HG03045 (cell line): Measurements from ENCODE around the gene LY6G5B.

ENCODE experiments used
- ATAC-seq: cut with Tn5 transposase; IDR thresholded peaks from one replicate; pipeline ENCODE4 v1.9.1; 2021; ENCODE audit warnings: mild to moderate bottlenecking, moderate library complexity; ENCODE audit not compliant: unreplicated experiment

The LY6G5B gene

DNA sequence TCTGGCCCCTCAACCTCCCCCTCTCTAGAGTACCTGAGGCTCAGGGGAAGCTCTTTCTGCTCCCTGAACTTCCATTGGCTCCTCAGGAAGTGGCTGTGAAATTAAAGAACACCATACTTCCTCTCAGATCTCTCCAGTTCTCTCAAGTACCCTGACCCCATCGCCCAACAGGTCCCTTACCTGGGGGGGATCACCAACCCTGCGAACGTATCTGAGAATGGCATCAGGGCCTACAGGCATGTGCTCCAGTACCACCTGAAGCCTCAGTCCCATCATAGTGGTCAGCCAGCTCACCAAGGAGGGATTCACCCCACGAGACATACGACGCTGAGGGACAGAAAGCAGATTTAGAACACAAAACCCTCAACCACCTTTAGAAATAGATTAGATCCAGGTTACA, 29.2 kb upstream of the LY6G5B start:
- no peak for ATAC-seq

DNA sequence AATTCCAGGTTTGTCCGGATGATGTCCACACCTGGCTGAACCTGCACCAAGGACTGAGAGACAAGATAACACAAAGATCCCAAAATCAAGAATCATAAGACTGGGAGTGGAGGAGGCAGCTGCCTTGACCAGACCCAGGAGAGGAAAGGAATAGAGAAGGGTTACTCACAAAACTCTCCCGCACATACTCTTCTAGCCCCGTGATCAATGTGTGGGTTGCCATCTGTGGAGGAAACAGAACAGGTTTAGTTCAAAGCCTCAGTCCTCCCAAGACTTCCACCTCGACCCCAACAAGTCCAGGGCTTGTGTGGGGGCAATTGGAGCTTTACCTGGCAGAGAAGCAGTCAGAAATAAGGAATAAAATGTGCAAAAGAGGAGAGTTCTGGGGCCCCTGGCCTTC, 28.4 kb upstream of the LY6G5B start:
- ATAC-seq, result no peak

DNA sequence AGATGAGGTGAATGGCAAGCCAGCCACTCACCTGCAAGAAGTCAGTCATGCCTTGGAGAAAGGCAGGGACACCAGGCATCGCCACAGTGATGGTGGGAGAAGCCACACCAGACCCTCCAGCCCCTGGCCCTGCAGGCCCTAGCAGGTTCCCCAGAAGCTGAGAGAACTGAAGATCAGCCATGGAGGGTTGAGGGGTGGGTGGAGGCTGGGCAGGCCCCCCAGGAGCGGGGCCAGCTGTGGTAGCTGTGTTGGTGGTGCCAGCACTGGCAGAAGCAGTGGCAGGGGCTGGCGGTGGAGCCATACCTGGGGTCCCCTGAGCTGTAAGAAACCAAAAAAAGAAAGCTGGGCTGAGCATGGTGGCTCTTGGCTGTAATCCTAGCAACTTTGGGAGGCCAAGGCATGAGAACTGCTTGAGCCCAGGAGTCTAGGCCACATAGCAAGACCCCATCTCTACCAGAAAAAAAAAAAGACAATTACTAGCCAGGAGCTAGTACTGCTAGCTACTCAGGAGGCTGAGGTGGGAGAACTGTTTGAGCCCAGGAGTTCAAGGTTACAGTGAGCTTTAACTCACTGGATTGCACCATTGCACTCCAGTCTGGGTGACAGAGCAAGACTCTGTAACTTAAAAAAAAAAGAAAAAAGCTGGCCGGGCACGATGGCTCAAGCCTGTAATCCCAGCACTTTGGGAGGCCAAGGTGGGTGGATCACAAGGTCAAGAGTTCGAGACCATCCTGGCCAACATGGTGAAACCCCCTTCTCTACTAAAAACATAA, 26.8 kb upstream of the LY6G5B start:
- no peak for ATAC-seq

DNA sequence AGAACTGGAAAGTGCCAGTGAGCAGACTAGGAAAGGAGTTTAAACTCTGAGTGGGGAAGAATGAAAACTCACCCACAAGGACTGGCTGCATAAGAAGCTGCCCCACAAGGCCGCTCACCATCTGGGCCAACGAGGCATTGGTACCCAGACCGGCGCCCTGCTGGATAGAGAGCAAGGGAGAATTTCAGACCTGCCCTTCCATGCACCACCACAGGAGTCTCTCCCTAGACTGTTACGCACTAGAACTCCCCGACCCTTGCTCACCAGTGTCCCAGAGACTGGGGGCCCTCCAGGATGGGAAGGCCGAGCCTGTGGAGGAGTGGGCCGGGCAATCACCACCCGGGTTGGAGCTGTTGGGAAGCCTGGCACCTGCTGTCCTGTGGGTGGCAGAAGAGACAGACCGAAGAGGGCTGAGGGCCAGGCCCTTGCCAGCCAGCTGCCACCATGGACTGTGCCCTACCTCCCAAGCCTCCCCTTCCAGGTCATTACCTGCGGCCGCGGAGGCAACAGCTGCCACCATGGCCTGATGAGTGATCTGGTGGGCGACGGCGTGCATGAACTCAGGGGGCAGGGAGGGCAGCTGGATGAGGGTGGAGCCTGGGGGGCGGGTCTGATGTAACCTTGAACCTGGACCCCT, 25.8 kb upstream of the LY6G5B start:
- no peak for ATAC-seq

DNA sequence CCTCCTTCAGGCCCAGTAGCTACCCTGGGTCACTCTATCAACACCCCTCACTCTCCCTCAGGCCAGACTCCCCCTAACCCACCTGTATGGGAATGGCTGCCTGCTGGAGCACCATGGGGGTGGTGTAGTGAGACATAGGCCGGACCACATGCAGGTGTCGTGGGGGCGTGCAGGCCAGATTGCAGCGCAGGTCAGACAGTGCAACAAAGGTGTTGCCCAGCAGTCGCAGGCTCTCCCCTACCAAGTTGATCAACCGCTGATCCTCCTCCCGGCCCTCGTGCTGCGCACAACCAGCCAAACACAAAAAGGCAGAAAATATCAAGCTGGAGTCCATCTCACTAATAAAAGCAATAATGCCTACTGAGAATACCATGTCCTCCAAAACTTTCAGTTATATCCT, 24.5 kb upstream of the LY6G5B start:
- no peak for ATAC-seq

DNA sequence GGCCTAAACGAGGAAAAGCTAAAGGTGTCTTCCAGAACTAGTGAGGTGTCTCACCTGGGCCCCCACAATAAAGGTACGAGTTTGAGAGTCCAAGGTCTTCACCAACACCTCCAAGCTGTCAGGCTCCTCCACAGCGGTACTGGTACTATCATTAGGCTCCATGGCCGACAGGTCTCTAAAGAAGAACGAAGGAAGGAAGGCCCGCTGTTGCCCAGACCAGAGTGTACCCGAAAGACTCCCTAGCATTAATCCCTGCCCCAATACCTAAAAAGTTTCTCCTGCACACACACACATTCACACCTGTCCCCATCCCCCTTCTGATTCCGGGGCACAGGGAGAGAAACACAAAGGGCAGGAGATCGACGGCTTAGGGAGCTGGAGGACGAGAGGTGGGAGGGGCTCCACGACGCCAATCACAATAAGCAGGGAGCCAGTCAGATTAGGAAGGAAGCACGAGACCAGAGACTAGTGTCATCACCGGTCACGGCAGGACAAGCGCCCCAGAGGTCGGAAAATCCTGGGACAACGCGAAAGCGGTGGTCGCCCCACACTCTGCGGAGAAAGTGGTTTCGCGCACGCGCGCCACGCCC, 18.1 kb upstream of the LY6G5B start:
- ATAC-seq, result peak; percentile 30

DNA sequence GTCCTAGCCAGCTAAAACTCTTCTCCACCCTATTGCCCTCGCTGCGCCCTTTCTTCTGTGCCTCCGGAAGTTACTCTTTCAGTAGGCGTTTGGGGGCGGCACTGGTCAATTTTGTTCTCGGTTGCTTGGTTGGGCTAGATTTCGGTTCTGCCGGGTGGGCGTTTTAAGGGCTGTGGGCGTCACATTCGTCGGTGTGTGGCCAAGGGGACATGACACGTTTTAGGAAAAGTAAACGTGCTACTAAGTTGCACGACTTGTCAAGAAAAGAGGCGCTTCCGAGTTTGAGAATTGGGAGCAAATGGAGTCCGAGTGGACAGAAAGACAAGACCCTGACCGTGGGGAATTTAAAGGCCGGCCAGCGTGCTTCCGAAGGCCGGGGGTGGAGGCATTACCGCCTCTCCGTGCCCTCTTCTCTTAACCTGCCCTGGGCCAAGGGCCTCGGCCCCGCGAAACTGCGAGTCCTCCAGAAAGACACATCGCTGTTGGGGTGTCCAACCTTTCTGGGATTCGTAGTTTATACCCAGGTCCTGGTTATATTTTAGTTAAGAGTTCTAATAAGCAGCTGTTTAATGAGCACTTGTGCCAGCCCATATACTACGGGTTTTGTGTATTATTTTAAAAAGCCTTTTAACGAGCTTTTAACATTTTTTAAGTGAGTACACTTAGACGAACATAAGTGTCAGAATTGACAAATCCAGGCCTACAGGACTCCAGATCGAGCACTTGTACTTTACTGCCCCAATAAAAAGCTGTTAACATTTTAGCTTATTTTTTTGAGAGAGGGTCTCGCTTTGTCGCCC, 16.7 kb upstream of the LY6G5B start:
- ATAC-seq, result peak; percentile 50

DNA sequence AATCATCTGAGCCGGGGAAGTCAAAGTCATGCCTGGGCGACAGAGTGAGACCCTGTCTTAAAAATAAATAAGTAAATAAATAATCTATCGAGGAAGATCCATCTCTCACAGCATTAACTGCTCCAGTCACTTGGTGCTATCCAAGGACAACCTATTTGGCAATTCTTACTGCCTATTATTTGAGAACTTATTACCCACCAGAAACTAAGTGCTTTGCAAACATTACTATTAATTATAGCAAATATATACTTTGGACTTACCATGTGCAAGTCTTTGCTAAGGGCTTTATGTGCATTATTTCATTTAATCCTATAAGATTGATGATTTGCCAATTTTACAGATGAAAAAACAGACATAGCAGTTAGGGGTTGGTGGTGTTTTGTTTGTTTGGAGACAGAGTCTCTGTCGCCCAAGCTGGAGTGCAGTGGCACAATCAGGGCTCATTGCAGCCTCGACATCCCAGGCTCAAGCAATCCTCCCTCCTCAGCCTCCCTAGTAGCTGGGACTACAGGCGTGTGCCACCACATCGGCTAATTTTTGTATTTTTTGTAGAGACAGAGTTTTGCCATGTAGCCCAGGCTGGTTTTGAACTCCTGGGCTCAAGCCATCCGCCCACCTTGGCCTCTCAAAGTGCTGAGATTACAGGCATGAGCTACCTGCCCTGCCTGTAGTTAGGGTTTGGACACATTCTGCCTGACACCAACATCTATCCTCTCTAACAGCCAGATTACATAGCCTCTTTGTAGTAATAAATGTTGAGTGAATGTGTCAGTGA, 15.0 kb upstream of the LY6G5B start:
- ATAC-seq, result no peak

DNA sequence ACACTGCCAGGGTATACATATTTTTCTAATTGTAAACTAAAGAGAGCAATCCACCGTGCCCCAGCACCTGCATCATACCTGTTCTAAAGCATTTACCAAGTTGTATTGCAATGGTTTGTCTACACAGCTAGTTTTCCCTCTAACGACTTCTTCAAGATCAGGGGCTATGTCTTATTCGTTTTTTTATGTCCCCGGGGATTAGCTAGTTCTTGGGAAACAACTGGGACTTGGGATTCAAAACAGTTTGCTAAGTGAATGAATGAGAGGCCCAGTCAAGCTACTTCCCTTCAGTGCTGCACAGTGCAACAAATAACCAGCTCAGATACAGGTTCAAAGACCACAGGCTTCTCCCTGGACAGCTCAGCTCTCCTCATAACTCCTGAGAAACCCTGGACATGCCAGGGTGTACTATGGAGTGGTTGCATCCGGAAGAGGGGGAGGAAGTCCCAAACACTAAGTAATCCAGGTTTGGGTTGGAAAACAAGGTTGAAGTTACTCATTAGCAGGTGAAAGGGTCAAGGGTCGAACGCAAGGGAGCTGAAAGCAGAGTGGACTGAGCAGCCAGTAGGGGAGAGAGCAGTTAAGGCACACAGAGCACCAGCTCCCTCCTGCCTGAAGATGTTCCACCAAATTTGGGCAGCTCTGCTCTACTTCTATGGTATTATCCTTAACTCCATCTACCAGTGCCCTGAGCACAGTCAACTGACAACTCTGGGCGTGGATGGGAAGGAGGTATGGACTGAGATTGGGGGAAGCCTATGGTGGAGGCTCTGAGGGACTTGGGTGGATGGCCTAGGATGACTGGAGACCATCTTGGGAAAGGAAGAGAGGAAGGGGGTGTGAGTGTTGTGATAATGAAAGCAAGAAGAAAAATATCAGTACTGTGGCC, 14.2 kb upstream of the LY6G5B start, which contains the start of gene APOM:
Gene APOM (plus strand): TSS at position 546 of the 889 bp plus-strand sequence. CDS start 73 bp downstream, at position 619.
- no peak for ATAC-seq

DNA sequence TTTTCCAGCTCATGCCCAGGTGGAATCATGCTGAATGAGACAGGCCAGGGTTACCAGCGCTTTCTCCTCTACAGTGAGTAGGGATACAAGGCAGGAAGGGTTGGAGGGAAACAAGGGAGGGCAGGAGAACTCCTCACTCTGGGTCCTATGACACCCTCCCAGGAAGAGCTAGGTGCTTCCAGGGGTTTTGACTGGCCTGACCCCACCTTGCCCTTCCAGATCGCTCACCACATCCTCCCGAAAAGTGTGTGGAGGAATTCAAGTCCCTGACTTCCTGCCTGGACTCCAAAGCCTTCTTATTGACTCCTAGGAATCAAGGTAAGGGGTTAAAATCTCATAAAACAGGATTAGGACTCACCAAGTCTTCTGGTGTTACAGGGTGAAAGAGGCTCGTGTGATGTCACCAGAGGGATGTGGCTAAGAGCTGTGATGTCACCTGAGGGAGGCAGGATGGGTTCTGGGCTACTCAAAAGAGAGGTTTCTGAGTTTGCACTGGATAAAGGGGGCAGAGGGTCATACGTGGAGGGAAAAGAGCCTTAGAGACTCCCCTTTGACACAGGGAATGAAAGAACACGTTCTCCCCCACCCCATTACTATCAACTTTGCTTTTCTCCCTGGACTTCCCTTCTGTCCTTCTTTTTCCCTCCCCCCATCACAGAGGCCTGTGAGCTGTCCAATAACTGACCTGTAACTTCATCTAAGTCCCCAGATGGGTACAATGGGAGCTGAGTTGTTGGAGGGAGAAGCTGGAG, 12.2 kb upstream of the LY6G5B start:
- no peak for ATAC-seq

DNA sequence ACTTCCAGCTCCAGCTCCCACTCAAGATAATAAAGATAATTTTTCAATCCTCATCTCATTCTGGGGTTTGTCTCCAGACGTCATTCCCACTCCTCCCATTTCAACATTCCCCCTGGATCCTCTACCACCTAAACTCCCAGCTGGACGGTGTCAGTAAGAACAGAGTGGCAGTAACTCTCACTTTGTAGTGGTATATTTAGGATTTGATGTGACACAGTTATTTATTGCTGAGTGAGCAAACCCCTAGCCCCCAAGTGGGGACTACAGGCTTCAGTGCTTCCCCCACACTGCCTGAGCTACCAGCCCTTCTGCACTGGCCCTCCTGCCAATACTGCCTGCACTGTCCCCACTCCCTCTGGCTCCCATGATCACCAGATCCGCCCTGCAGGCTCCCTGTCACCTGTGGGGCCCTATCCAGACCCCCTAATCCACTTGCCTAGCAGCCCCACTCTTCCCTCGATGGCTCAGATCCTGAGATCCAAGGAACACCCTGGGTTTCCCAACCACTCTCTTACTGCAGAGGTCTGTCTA, 11.6 kb upstream of the LY6G5B start:
- no peak for ATAC-seq

DNA sequence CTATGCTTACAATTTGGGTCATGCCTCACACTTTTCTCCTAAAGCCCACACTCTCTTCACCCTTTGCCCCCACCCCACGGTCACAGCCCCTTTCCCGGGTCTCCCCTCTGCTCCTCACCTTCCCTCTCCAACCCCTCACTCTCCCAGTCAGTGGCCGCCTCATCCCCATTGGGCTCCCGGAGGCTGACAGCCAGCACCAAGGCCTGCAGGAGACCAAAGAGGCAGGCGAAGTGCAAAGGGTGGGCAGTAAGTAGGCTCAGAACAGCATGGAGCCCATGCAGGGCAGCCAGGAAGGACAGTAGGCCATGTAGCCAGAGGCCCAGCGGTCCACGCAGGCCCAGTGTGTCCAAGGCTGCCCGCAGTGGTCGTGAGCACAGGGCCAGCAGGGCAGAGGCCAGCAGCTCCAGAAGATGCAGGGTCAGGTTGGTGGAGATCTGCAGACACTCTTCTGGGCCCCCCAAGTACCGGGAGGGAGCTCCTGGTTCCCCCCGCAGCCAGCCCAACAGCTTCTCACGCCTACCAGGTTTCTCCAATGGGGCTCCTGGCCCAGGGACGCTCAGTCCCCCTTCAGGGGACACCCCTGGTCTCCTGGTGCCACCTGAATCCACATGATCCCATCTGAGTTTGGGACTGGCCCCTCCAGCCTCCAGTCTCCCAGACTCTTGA, 10.7 kb upstream of the LY6G5B start:
- ATAC-seq, result no peak

DNA sequence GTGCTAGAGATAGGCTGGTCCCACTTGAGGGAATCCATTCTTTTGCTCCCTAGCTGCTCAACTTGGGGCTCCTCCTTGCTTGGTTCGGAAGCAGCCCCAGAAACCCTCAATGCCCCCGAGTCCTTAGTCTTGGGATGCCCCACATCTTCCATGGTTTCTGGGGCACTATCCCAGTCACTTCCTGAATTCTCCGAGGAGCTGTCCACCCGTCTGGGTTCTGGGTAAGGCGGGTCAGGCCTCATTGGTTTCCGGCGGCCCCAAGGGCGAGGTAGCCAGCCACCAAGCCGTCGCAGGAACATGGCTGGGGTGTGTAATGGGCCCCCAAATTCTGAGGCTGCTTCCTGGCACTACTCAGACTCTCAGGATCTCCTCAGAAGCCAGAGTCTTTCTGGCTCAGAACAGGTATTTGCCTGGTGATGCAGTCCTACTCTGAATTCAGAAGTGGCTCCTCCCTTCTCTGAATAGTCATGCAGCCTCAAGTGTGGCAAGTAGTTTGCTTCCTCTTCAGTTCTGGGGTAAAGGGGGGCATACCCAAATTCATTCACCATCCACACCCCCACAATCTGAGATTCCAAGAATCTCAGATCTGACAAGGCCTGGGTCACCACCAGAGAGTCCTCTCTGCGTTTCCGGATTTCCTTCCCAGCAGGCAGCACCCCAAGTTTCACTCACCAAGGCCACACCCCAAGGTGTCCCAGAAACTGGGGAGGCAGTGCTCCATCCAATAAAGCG, 10.0 kb upstream of the LY6G5B start:
- ATAC-seq, result no peak

DNA sequence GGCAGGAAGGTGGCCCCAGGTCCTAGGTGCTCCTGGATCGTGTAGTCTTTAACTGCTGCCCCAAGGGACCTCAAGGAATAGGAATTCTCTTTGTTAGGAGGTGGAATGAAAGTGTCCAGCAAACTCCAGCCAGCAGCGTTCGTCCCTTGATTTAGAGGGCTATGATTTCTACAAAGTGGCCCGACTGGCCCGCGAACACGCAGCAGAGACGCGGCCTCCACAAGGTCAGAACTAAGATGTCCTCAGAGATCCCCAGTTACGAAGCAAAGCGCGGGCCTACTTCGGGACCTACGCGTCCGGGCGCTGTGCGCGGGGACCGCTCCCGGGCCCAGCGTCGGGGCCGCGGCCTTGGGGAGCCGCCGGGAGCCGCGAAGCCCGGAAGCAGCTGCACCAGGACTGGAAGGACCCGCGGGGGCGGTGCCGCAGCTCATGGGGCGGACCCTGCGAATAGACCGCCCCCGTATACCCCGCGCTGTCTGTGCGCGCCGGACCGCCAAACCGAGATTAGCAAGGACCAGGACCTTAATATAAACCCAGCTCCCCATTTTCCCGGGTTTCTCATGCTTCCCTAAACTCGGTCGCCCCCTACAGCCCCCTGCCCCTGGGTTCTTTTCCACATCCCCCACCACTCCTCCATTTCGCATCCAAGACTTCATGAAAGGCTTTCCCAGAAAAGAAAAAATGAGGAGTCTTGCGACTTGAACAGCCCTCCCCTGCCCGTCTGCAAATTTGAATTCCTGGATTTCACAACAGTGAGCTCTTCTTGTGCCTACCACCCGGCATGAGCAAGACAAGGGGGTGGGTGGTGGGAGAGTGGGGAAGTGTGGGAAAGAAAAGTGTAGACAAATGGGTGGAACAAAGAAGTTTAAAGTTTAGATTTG, 9.2 kb upstream of the LY6G5B start, which contains the start of gene C6orf47:
Gene C6orf47 (minus strand): TSS at position 398 of the 881 bp plus-strand sequence. CDS start 831 bp downstream, outside the sequence.
- ATAC-seq, result peak; percentile 41

DNA sequence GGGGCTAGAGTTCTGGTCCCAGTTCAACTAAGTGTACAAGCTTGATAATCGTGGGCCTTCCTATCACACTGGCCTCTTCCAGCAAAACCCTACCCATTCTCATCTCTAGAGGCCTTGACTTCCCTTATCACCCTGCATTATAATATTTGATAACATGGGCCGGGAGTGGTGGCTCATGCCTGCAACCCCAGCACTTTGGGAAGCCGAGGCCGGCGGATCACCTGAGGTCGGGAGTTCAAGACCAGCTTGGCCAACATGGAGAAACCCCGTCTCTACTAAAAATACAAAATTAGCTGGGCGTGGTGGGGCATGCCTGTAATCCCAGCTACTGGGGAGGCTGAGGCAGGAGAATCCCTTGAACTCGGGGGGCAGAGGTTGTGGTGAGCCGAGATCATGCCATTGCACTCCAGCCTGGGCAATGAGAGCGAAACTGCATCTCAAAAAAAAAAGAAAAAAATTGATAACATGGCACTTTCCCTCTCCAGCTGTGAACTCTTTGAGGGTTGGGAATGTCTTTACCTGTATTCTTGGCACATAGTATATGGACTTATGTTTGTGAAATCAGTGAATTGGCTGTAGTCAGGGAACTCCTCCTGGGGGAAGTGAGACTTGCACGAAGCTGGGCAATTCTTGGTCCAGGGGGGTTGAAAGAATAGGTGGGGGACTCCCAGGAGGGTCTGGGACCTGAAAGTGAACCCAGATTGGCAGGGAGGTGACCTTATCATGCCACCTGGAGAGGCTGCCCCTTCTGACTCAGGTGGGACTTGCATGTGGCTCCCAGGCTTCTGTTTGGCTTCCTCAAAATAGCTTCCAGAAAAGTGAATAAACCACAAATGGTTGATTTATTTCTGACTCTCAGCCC, 8.3 kb upstream of the LY6G5B start:
- no peak for ATAC-seq
